ENCODE measurements around the gene KIF5C. TPM values are rescaled to one million over a fixed set of nuclear protein-coding genes. Genes with fewer than 3 reads are reported as not detected.

KIF5C gene
- total RNA-seq, 1 experiment from 2014 or later: 0.12 TPM

- peak; percentile 42 for DNase-seq (ENCODE audit: low read depth)
Measured at GRCh38 chr2:149040451-149040850, 165.4 kb downstream of the KIF5C start.

DNA sequence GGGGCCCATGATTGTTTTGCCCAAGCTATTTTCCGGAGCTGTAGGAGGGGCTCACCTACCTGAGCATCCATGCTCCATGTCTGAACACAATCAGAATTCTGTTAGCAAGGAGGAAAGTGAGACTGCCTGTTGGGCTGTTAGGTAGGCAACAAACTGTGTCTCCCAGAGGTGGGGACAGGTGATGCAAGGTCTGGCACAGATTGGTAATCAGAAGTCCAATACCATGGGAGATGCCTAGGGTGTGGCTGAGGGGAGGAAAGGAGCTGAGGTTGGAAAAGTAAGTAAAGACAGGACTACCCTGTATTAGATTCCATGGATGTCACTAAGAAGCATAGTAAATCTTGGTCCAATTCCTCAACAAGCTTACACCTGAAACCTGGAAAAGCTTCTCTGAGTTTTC, 166.5 kb downstream of the KIF5C start:
- no peak for DNase-seq (ENCODE audit: low read depth)

- no peak for DNase-seq (ENCODE audit: low read depth)
Measured at GRCh38 chr2:149042881-149043280, 167.9 kb downstream of the KIF5C start.

DNA sequence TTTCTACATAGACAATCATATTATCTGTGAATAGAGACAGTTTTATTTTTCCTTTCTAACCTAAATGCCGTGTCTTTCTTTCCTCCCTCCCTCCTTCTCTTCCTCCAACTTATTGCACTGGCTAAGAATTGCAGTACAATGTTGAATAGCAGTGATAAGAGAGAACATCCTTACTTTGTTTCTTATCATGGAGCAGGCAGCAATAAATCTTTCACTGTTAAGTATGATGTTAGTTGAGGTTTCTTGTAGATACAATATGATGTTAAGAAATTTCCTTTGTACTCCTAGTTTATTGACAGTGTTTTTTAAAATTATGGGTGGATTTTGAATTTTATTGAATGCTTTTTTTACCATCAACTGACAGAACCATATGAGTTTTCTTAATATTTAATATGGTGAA, 169.5 kb downstream of the KIF5C start:
- DNase-seq (ENCODE audit: low read depth): no peak

DNA sequence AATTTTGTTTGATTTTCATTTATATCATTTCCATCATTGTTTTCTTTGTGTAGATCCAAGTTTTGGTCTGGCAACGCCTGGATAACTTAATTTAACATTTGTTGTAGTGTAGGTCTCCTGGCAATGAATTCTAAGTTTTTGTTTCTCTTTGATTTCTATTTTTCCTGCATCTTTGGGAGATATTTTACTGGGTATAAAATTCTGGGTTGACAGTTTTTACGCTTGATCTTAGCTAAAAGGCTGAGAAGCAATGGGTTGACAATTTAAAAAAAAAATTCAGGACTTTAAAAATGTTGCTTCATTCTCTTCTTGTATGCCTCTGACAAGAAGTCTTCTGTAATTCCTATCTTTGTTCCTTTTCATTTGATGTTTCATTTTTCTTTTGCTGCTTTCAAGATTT, 172.1 kb downstream of the KIF5C start:
- DNase-seq (ENCODE audit: low read depth): no peak

DNA sequence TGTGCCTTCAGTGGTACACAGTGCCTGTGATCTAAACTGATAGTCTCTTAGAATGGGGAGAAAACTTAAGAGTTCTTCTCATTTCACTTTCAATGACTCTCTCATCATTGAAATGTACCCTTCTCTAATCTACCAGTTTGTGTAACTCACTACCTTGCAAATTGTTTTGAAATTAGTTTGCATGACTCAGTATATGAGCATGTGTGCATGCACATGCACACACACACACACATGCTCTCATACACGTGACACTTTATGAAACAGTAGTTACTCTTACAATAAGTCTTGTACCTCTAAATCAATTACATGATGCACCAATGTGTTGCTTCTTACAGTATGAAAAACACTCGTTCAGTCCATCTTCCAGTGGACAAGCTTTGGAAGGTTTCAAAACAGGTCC, 174.1 kb downstream of the KIF5C start:
- DNase-seq (ENCODE audit: low read depth): peak; percentile 60

GRCh38 chr2:149050188-149050587, 175.2 kb downstream of the KIF5C start:
- DNase-seq (ENCODE audit: low read depth): peak; percentile 45

- peak; percentile 39 for DNase-seq (ENCODE audit: low read depth)
Measured at GRCh38 chr2:149055751-149056150, 180.7 kb downstream of the KIF5C start.

DNA sequence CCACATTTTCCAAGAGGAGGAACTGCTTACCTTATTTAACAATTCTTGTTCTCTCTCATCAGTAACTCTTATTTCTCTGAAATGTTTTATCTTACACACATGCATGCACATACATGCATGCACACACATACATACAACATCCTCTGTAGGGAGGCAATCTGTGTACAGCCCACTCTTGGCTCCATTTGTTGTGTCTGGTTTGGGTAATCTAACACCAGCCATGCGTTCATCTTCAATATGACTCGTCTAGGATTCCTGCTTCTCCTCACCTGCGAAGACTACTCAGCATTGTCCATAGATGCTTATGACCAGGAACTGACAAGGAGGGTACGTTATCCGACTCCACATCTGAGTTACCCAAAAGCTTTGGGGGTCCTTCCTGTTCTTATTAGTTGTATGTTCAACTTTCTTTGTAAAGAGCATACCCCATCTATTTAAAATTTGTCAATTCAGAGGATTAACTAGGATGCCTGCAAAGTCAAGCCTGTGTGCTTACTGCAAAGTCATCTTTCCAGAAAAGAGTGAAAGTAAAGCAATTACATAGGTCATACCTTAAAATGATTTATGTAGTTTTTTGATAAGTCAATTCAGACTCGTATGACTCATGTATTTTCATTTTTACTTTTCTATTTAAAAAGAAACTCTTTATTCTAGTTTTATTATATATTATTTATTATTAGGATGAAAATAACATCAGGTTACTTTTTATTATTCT, 181.7 kb downstream of the KIF5C start:
- no peak for DNase-seq (ENCODE audit: low read depth)

GRCh38 chr2:149057401-149057800, 182.4 kb downstream of the KIF5C start:
- no peak for DNase-seq (ENCODE audit: low read depth)

DNA sequence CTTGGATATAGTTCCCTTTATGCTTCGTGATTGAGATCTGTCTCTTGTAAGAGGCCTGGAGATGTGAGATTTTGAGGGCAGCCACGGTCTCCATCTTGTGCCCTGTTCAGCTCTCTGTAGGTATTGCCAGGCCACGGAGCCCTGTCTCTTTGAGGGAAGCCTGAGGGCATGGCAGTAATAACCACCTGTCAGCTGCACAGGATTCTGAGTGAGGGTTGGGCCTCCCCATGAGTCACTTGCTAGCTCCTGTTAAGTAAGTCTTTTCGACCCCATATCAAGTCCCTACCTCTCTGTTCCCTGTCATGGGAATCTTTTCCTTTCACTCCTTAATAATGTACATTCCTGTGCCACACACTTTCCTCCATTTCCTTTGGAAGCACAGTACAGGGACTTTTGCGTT, 183.9 kb downstream of the KIF5C start:
- DNase-seq (ENCODE audit: low read depth): peak; percentile 72

- DNase-seq (ENCODE audit: low read depth): no peak
Measured at GRCh38 chr2:149059822-149060221, 184.8 kb downstream of the KIF5C start.

DNA sequence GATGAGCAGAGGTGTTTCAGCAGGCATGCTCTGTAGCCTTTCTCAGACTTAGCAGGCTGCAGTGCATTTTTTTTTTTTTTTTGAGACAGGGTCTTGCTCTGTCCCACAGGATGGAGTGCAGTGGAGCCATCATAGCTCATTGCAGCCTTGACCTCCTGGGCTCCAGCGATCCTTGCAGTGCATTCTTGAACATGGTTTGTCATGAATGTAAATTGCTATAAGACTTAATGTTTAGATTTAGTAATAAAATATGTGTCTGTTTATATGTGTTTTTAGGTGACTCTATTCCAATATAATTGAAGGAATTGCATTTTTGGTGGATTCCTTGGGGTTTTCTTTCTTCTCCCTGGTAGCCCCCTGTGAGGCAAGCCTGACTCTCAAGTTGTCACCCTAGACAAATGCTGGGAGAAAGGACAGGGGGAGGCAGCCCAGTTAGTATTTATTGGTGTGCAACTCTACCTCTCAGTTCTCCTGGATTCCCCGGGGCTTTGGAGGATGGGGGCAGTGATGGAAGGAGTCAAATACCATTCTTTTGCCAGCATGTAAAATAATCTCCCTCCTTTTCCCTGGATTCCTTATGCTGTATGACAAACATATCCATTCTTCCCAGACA, 186.2 kb downstream of the KIF5C start:
- no peak for DNase-seq (ENCODE audit: low read depth)

DNA sequence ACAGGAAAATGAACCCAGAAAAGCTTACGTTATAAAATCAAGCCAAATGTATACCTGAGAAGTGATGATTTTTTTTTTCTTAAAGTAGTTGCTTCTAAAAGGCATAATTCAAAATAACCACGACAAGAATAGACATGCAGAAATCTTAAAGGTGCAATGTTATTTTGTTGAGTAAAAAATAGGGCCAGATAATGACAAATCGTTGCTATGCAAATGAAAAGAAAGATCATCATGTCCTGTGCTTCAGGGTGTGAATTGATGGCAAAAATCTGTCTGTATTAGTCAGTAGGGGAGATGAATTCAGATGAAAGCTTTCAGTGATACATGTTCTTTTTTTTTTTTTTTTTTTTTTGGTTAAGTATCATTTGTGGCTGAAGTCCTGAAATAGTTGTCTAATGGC, 187.5 kb downstream of the KIF5C start:
- DNase-seq (ENCODE audit: low read depth): no peak

- no peak for DNase-seq (ENCODE audit: low read depth)
Measured at GRCh38 chr2:149063177-149063576, 188.2 kb downstream of the KIF5C start.

- peak; percentile 52 for DNase-seq (ENCODE audit: low read depth)
Measured at GRCh38 chr2:149064365-149064841, 189.4 kb downstream of the KIF5C start.

GRCh38 chr2:149064856-149065630, 190.0 kb downstream of the KIF5C start:
- DNase-seq (ENCODE audit: low read depth): peak; percentile 87

- DNase-seq (ENCODE audit: low read depth): peak; percentile 45
Measured at GRCh38 chr2:149068225-149068995, 193.4 kb downstream of the KIF5C start.

- DNase-seq (ENCODE audit: low read depth): peak; percentile 99
Measured at GRCh38 chr2:149068996-149069888, 194.2 kb downstream of the KIF5C start.

GRCh38 chr2:149070681-149071320, 195.8 kb downstream of the KIF5C start:
- DNase-seq (ENCODE audit: low read depth): no peak
